Thyroid gland (tissue), 4 donors: Measurements from ENCODE around the gene COL11A2. TPM values are rescaled to one million over a fixed set of nuclear protein-coding genes. Genes with fewer than 3 reads are reported as not detected.

Source experiments
- DNase-seq, 2 donors: peaks; one replicate each; pipeline ENCODE4 v3.0.0-alpha.2; 2019
- H3K27ac ChIP-seq, 3 donors: fragments of 200-600 bp; sonication (generic); 1 replicate in 2 of 3; 2 replicates in 1 of 3; pipeline ENCODE4 v1.5.1; 2016 to 2019; ENCODE audit warnings: mild to moderate bottlenecking in 1 of 3, moderate library complexity in 1 of 3
- H3K27me3 ChIP-seq: fragments of 200-600 bp; sonication (generic); one replicate; pipeline ENCODE4 v1.5.1; 2019
- H3K36me3 ChIP-seq, 2 donors: fragments of 200-600 bp; sonication (generic); one replicate each; pipeline ENCODE4 v1.5.1; 2016 to 2019
- H3K4me1 ChIP-seq, 2 donors: fragments of 200-600 bp; sonication (generic); one replicate each; pipeline ENCODE4 v1.5.1; 2017 to 2019
- H3K4me3 ChIP-seq, 3 donors: fragments of 200-600 bp; sonication (generic); replicated peaks in 1 of 3; 1 replicate in 2 of 3; 2 replicates in 1 of 3; pipeline ENCODE4 v1.5.1; 2016; ENCODE audit warnings: mild to moderate bottlenecking in 1 of 3
- H3K9me3 ChIP-seq: fragments of 200-600 bp; sonication (generic); one replicate; pipeline ENCODE4 v1.5.1; 2017
- POLR2A ChIP-seq, 2 donors: fragments of 450-650 bp; IDR thresholded peaks; one replicate each; pipeline ENCODE4 v1.6.1; 2017; ENCODE audit warnings: antibody characterized with exemption in 2 of 2, mild to moderate bottlenecking in 2 of 2, moderate library complexity in 1 of 2
- WGBS, 2 donors: methylation state at CpG; one replicate each; pipeline ENCODE4 v1.1.5; 2017; 5-methylcytosine and 5-hydroxymethylcytosine counted together
- intact Hi-C: fragments of 100-400 bp; cut with DNase I; formaldehyde crosslinking; loops from one replicate; pipeline ENCODE4 v1.15.1; 2023
- total RNA-seq, 4 donors: library from RNA; depleted of rRNA; stranded (reverse); fragments of >200 nt; gene quantifications; one replicate each; pipeline ENCODE4 v1.2.3, GENCODE V29; 2016
- TF ChIP-seq, protein P1 (sequence below), 6 experiments: fragments of 200-600 bp in 3 of 6; fragments of 450-650 bp in 3 of 6; sonication (generic) in 3 of 6; IDR thresholded peaks; one replicate each; pipeline ENCODE4 v1.5.1; 2016 to 2019; ENCODE audit warnings: antibody characterized with exemption in 6 of 6, mild to moderate bottlenecking in 2 of 6, inconsistent platforms in 1 of 6, moderate library complexity in 1 of 6

Gene COL11A2
- total RNA-seq, 4 donors from 2014 or later, result 0.68 to 2.8 (median 2.0) TPM

DNA sequence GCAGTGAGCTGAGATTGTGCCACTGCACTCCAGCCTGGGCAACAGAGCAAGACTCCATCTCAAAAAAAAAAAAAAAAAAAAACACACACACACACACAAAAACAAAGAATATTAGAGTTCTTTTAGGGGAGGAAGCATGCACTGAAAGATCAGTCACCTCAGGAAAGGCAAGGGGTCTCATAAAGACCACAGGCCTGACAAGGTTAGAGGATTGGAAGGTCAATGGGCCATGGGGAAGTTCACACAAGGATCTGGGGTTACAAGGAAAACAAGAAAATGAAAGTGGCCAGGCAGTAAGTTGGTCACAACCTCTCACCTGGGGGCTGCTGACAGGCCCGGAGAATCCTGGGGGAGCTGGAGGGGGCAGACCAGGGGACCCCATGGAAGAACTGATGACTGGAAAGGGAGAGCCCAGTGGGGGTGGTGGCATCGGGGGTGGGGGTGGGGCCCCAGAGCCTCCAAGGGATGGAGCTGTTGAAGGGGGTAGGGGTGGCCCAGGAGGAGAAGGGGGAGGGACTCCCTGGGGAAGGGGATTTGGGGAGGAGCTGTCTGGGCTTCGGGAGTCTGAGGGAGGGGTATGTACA lies 6.7 kb upstream of the COL11A2 start:
- intact Hi-C loops, result loop anchor here (5.0 kb wide), 1 partner anchor 37 kb away; no protein-coding TSS in a partner anchor
- Histone ChIP-seq H3K27ac (peak overlapping the region in 1 of 3 donors; percentile 96), H3K4me3 (peak overlapping the region in 1 of 3 donors; percentile 79), H3K36me3 (peaks cover 48 to 50% of the 10 kb centered on the region in 2 donors), H3K4me1 (peaks cover 27 to 46% of the 10 kb centered on the region in 2 donors), H3K27me3 (no peaks in the 10 kb centered on the region), H3K9me3 (no peaks in the 10 kb centered on the region)
- DNase-seq, result no peak
- WGBS, 2 donors, result 22 to 32% methylated on average over 3 of the region's 3 CpGs
- TF ChIP-seq, protein P1, sequence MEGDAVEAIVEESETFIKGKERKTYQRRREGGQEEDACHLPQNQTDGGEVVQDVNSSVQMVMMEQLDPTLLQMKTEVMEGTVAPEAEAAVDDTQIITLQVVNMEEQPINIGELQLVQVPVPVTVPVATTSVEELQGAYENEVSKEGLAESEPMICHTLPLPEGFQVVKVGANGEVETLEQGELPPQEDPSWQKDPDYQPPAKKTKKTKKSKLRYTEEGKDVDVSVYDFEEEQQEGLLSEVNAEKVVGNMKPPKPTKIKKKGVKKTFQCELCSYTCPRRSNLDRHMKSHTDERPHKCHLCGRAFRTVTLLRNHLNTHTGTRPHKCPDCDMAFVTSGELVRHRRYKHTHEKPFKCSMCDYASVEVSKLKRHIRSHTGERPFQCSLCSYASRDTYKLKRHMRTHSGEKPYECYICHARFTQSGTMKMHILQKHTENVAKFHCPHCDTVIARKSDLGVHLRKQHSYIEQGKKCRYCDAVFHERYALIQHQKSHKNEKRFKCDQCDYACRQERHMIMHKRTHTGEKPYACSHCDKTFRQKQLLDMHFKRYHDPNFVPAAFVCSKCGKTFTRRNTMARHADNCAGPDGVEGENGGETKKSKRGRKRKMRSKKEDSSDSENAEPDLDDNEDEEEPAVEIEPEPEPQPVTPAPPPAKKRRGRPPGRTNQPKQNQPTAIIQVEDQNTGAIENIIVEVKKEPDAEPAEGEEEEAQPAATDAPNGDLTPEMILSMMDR (IDR thresholded peaks at IDR 0.05), result no peak
- no peak for TF ChIP-seq POLR2A (IDR thresholded peaks at IDR 0.05)

DNA sequence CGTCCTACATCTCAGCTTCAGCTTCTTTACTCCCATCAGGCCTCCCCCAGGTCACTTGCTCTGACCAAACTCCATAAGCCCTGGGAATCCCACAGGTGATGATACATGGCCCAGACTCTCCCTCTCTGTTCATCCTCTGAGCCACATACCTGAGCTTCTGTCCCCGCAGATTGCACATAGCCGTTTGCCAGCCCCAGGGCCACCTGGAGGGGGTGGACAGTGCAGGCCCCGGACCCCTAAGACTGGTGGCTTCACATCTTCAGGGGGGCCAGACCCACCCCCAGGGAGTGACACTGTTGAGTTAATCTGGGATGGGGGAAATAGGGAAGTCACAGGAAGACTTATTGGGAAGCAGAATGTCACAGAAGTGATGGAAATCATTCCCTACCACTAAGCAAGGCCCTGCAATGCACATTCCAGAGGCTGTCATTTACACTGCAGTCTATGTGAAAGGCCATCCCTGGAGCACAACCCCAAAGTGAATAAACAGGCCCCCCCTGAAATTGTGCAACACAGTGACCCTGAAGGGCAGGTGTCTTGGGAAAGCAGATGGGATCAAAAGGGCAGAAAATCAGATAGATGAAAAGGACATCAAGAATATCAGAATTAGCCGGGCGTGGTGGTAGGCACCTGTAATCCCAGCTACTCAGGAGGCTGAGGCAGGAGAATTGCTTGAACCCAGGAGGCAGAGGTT lies 6.0 kb upstream of the COL11A2 start:
- TF ChIP-seq POLR2A (IDR thresholded peaks at IDR 0.05), result no peak
- TF ChIP-seq, protein P1 (IDR thresholded peaks at IDR 0.05), result no peak
- H3K4me3 ChIP-seq, result no peak overlapping the region
- 76 to 84% methylated on average over 6 of the region's 6 CpGs for WGBS, 2 donors
- H3K27ac ChIP-seq, result no peak overlapping the region
- peaks cover 43 to 46% of the 10 kb centered on the region in 2 donors for H3K36me3 ChIP-seq
- H3K27me3 ChIP-seq, result no peaks in the 10 kb centered on the region
- no peak for DNase-seq
- H3K4me1 ChIP-seq, result peaks cover 23 to 44% of the 10 kb centered on the region in 2 donors
- H3K9me3 ChIP-seq, result no peaks in the 10 kb centered on the region
- intact Hi-C loops, result loop anchor here (5.0 kb wide), 1 partner anchor 36 kb away; no protein-coding TSS in a partner anchor

DNA sequence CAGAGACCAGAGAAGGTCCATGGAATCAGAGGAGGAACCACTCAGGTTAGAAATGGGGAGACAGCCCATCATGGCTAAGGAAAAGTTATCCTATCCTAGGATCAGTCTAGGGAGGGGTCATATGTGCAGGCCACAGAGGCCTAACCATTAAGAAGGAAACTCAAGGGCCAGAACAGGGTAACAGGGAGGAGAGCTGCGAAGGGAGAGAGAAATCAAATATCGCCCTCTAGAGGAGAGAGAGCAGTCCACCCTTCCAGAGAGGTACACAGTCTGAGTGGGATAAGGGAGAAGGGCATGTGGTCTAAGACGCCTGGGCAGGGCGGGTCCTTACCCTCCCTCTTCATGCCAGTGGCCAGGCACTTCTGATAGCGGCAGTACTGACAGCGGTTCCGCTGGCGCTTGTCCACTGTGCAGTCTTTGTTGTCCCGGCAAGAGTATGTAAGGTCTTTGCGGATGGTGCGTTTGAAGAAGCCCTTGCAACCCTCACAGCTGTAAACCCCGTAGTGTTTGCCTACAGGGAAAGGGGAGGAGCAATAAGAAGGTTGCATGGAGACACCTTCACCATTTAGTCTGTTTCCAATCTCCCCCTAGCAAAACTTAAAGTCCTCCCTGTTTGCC lies 5.3 kb upstream of the COL11A2 start:
- no peak overlapping the region for H3K4me3 ChIP-seq
- intact Hi-C loops, result loop anchor here (5.0 kb wide), 1 partner anchor 35 kb away; no protein-coding TSS in a partner anchor
- H3K4me1 ChIP-seq, result peaks cover 28 to 49% of the 10 kb centered on the region in 2 donors
- DNase-seq, result peak; percentile 32 to 62
- H3K36me3 ChIP-seq, result peaks cover 36 to 38% of the 10 kb centered on the region in 2 donors
- H3K9me3 ChIP-seq, result no peaks in the 10 kb centered on the region
- no peak for TF ChIP-seq POLR2A (IDR thresholded peaks at IDR 0.05)
- TF ChIP-seq, protein P1 (IDR thresholded peaks at IDR 0.05), result peak in 5 of 6 experiments; percentile 41 to 68 (median 50)
- no peaks in the 10 kb centered on the region for H3K27me3 ChIP-seq
- WGBS, 2 donors, result 40 to 43% methylated on average over 12 of the region's 12 CpGs
- H3K27ac ChIP-seq, result no peak overlapping the region

DNA sequence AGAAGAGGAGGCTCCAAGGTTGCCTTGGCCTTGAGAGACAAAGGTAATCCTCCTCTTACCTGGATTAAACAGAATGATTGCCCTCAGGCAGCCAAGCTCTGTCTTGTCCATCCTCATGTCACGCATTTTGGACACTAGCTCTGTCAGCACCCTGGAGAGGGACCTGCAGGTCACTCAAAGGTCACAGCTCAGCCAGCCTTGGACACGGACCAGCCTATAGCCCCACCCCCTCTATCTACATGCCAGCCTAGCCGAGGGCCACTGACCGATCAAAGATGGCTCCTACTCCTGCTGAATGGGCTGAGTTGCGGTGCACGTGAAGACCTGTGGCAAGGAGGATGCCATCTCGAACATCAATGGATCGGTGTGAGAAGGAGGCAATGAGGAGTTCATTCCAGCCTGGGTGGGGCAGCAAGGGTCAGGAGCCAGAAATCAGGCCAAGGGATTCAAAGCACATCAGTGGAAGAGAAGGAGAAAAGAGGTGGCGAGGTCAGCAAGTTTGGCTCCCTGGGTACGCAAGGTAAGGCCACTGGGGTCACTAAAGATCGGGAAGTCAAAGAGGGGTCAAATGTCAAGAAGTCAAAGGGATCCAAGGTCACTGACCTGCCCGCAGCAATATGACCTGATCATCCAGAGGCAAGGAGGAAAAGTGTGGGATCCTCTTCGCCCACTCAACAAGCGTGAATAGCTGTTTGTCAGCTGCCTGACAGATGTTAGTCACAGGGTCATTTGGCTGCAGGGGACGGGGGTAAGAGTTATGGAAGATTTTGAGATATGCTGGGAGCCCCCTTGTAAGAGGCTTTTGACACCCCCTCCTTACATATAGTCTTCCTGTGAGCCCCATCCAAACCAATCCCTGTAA lies 3.3 kb upstream of the COL11A2 start:
- no peak for TF ChIP-seq POLR2A (IDR thresholded peaks at IDR 0.05)
- TF ChIP-seq, protein P1 (IDR thresholded peaks at IDR 0.05), result no peak
- H3K4me3 ChIP-seq, result no peak overlapping the region
- H3K9me3 ChIP-seq, result no peaks in the 10 kb centered on the region
- intact Hi-C loops, result loop anchor here (5.0 kb wide), 1 partner anchor 33 kb away; no protein-coding TSS in a partner anchor
- WGBS, 2 donors, result 82% methylated on average over 15 of the region's 15 CpGs
- peaks cover 35% of the 10 kb centered on the region in 2 donors for H3K36me3 ChIP-seq
- no peak overlapping the region for H3K27ac ChIP-seq
- H3K27me3 ChIP-seq, result no peaks in the 10 kb centered on the region
- DNase-seq, result no peak
- H3K4me1 ChIP-seq, result peaks cover 24 to 54% of the 10 kb centered on the region in 2 donors
